HG03175 (cell line): Measurements from ENCODE around the gene GAS2L1.
"Not testable (repeated sequence)": the region's sequence is repeated elsewhere in the genome, so short reads cannot be mapped to it uniquely, and the experiment has no call there.

Experiments
- ATAC-seq: cut with Tn5 transposase; IDR thresholded peaks from one replicate; pipeline ENCODE4 v1.9.1; 2021; ENCODE audit warnings: mild to moderate bottlenecking, moderate library complexity; ENCODE audit not compliant: unreplicated experiment

Gene GAS2L1

DNA sequence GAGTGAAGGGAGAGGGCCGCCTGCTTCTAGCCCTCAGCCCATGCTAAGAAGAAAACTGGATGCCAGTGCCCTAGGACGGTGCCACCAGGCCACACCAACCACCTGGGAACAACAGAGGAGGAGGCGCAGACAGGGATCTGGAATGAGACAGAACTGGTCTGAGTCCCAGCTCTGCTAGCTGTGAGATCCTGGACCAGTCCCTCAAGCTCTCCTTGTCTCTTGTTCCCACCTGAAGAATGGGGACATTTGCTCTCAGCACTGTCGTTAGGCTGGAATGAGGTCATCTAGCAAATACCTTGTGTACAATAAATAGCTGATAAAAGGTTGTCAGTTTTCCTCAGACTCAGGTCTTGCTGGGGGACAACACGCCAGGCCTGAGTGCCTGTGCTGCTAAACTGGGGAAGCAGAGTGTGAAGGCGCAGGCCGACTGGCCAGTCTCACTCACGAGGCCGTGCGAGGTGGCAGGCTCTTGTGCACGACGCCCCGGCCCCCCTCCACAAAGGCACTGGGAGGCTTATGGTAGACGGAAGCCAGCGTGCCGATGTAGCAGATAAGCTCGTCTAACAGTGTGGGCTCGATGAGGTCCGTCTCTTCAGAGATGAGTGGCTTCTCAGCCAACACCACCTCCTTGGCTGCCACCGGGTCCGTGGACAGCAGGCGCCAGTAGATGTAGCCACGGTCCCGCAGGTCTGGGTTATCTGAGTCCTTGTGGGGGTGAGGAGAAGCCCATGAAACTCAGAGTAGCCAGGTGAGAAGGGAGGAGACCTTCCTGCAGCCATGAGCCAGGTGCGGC, 34.8 kb downstream of the GAS2L1 start:
- no peak for ATAC-seq

DNA sequence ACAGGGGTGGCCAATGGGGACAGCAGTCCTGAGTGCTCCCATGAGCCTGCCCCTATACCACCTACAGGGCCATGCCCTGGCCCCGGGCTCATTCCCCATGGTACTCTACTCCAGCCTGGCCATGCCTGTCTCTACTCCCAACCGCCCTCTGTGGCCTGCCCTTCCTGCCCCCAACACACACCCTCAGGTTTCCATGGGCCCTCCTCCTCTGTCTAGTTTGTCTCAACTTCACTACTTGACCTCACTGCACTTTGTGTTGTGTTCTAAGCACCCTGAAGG, 35.3 kb downstream of the GAS2L1 start:
- no peak for ATAC-seq

DNA sequence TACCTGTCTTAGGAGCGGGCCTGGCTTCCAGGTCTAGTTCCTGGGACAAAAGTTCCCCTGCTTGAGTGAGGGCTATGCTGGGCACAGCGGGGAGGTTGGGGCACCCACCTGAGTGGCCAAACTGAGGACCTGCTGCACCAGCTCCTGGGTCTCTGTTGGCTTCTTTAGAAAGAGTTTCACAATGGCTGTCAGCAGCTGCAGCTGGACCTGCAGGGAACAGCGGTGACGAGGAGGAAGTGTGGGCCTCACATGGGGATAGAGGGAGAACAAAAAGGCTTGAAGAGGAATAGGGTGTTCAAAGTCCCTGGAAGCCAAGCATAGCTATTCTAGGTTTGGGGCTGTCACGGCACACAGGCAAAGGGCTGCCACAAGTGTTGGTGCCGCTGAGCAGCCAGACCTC, 35.7 kb downstream of the GAS2L1 start:
- no peak for ATAC-seq

DNA sequence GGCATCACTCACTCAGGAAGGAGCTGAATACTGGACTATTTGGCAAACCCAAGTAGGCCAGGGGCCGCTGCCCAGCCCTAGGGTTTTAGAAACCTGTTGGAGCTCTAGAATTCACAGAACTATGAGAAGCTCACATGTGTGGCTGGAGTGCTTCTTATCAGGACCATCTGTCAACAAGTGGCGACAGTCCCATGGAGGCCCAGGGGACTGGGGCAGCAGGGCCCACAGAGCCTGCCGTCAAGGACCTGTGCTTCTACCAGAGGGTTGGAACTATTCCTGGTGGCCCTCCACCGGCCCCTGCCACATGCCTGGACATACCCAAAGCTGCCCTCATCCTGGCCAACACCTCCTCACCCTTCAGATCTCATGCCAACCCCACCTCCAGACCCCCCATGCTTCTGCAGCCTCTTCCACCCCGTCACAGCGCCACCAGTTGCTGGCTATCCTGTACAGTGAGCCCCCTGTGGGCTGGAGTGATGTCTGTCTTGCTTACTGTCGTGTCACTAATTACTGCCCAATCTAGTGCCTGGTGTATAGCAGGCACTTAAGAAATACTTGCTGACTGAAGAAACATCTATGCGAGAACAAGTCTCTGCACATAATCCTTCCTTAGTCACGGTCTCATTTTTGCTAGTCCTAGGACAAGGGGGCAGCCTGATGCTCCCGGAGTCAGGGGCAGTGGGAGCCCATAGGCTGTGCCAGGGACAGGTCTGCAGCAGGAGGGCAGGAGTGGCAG, 36.3 kb downstream of the GAS2L1 start:
- no peak for ATAC-seq

DNA sequence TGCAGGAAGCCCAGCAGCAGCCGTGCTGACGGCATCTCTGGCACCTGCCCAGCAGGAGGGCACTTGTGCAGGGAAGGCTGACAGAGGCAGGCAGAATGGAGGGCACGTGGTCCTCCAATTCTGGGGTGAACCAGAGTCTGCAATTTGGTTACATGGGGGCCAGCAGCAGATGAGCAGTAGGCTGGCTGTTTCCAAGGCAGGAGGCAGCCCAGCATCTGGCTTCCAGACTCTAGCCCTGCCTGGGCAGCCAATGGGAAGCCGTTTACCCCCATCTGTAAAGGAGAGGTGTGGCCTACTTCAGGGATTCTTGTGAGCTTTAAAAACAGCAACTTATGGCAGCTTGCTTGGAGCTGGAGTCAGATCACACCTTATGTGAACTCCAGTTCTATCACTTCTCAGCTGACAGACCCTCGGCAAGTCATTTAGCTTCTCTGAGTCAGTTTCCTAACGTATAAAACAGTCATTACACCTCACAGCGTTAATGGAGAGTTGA, 36.9 kb downstream of the GAS2L1 start:
- ATAC-seq = no peak

DNA sequence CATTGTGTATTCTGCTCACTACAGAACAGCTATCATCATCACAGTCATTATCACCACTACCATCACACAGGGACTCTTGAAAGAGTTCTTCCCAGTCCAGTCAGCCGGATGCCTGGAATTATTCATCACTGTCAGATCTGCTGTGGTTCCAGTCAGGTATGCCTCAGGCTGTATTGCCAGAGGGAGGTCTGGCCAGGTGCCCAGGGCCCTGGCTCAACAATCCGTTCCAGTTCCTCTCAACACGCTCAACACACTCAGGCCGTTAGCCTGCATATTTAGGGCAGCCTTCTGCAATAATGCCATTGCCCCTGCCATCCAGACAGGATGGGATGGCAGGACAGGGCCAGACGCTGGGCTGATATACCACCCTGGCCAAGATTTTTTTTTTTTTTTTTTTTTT, 37.7 kb downstream of the GAS2L1 start:
- ATAC-seq = no peak

DNA sequence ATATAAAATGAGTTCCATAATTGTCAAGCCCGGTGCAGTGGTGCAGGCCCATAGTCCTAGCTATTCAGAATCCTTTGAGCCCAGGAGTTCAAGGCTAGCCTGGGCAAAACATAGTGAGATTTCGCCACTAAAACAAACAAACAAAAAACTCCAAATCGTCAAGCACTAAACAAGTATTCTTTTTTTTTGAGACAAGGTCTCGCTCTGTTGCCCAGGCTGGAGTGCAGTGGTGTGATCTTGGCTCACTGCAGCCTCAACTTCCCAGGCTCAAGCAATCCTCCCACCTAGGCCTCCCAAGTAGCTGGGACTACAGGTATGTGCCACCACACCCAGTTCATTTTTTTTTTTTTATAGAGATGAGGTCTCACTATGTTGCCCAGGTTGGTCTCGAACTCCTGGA, 38.4 kb downstream of the GAS2L1 start:
- not testable (repeated sequence) for ATAC-seq

DNA sequence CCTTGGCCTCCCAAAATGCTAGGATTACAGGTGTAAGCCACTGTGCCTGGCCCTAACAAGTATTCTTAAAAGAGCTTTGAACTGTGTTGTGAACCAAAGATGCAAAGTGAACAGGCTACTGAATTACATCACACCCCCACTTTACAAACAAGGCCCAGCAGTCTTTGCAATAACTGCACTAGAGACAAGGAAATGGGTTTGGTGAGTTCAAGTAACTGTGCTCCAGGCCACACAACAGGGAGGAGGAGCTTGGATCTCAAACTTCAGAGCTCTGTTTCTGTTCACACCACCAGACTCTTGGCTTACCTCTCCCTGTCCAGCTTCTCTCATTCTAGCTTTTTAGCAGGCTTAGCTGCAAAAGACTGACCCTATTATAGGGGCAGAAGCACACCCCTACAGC, 39.5 kb downstream of the GAS2L1 start:
- ATAC-seq = no peak

DNA sequence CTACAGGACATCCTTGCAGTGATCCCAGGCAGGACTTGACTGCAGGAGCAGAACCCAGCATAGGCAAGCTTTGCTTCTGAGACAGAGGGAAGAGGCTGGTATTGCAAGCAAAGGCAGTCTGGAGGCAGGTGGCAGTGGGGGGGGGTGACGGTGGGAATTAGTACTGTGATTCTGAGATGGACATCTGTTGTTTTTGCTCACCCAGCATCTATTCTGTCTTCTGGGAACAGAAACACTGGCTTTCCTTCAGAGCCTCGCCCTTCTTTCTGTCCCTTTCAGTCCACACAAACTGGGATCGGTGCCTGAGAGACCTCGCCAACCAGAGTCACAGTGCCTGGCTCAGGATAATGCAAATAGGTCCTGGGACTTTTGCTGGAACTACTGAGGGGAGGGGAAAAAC, 40.2 kb downstream of the GAS2L1 start:
- ATAC-seq = no peak

DNA sequence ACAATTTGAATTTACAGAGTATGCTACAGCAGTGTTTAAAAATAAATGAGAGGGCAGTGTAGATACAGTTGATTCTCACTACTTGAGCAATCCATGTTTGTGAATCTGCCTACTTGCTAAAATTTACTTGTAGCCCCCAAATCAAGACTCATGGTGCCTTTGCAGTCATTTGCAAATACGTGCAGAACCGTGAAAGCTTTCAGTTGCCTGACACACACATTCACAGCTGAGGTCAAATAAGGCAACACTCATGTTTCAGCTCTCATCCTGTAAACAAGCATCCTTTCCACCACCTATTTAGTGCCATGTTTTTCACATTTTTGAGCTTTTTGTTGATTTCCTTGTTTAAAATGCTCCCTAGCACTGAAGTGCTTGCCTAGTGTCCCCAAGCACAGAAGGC, 41.6 kb downstream of the GAS2L1 start:
- ATAC-seq = no peak

DNA sequence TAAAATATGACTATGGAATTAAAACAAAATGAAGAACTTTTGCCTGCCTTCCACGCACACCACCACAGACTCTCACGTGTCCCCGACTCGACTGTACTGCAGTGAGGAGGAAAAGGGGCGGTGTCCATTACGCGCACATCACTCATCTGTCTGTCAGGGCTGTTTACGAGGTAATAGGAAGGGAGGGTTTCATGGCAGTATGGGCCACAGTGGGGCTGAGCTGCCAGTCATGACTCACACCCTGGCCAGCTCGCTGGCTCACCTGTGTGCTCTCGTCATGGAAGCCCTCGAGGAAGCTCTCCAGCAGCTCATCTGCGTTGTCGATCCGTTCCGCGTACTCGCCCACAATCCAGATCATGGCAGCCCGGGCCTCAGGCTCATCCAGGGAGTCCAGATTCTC, 42.5 kb downstream of the GAS2L1 start:
- no peak for ATAC-seq

DNA sequence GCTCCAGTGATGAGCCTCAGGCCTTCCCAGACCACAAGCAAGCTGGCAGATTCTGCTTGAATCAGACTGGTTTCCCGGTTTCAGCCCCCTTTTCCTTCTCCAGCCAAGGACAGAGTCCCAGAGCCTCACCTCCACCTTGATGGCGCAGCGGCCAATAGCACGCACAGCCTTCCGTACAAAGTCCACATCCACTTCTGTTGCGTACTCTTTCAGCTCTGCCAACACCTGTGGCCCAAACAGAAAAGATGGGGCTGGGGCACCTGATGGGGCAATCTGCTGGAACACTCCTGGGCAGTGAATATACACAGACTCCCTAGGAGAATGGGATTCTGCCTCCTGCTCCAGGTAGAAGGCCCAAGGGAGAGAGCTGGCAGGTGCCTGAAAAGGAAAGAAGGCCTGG, 44.6 kb downstream of the GAS2L1 start:
- no peak for ATAC-seq

DNA sequence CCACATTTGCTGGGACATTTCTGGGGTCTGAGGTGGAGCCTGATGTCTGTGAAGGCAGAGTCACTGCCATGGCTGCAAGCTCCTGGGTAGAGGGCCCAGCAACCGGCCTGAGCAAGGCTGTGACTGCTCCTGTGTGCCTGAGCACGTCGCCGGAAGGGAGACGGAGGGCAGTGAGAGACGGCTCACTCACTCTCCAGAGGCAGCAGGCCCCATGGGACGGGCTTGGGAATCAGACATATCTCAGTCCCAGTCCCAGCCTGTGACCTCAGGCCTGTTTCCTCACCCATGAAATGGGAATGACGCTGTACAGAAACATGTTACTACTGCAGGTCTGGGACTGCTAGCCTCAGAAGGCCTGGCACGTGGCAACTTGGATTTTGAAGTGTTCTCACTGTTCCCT, 45.4 kb downstream of the GAS2L1 start:
- no peak for ATAC-seq

DNA sequence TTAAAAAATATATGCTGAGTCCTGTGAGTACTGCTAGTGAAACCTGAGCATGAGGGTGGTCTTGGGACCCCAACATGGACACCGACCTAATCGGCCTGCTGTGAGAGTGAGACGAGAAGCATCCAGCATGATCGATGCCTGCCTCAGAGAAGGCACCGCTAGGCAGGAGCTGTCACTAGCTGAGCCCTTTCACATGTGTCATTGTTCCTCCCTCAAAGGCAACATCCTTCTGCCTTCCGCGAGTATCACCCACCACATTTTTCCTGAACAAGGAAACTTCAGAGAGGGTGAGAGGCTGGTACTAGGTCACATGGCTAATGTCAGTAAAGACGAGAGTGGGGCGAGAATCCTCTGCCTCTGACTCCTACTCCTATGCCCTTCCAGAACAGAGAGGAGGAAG, 46.3 kb downstream of the GAS2L1 start:
- no peak for ATAC-seq

DNA sequence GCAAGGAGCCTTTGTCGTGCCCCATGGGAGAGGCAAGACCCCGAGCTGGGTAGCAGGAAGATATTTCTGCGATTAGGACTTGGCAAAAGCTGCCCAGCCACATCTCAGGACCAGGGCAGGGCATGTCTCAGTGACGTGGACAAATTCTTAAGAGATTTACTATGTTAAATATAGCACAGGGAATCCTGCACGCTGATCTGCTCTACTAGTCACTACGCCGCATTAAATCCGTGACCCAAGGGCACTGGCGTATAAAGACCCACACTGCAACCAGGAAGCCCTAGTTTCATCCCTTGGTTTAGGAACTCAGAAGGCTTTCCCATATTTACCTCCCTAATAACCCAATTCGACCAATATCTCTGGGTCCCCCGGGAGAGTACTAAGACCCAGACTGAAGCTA, 46.8 kb downstream of the GAS2L1 start:
- ATAC-seq = no peak

DNA sequence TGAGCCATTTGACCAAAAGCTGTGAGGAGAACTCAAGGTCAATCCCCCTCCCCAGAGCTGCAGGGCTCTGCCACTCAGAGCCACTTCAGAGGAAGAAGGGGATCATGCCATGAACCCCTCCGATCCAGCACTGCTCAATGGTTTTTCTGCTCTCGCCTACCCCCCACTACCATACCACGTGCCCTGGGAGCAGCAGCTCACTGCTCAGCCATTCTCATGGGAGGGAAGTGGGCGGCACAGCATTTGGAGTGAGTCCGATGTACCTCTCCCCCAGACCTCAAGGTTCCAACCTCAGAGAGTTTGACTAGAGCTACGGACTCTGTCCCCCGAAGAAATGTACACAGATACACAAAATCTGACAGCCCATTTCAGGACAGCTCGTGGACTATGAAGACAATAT, 47.4 kb downstream of the GAS2L1 start:
- ATAC-seq = no peak

DNA sequence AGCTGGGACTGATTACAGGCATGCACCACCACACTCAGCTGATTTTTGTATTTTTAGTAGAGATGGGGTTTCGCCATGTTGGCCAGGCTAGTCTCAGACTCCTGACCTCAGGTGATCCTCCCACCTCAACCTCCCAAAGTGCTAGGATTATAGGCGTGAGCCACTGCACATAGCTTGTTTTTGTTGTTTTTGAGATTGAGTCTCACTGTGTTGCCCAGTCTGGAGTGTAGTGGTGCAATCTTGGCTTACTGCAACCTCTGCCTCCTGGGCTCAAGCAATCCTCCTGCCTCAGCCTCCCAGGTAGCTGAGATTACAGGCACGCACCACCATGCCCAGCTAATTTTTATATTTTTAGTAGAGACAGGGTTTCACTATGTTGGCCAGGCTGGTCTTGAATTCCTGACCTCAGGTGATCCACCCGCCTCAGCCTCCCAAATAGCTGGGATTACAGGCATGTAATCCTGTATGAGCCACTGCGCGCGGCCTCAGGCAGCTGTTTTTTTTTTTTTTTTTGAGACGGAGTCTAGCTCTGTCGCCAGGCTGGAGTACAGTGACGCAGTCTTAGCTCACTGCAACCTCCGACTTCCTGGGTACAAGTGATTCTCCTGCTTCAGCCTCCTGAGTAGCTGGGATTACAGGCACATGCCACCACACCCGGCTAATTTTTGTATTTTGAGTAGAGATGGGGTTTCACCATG, 50.9 kb downstream of the GAS2L1 start:
- not testable (repeated sequence) for ATAC-seq

DNA sequence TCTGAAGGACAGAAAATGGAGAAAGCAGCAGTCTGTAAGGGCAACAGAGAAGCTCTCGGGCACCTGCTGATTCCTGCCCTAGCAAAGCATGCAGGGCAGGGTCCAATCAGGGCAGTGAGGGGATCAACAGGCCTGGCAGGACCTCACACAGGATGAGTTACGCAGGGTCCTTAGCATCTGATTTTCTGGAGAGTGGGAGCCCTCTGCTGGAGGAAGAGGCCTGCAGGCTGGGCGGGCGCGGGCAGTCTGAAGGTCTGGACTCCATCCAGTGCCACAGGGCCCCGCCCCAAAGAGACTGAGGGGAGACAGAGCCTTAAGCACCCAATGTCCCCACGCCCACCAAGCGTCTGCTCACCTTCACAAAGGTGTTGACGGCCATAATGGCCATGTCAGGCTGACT, 53.0 kb downstream of the GAS2L1 start:
- no peak for ATAC-seq
